ENCODE measurements around the gene PRKCE. TPM values are rescaled to one million over a fixed set of nuclear protein-coding genes. Genes with fewer than 3 reads are reported as not detected.

PRKCE gene
- total RNA-seq, 1 experiment from 2014 or later: 12.1 TPM

DNA sequence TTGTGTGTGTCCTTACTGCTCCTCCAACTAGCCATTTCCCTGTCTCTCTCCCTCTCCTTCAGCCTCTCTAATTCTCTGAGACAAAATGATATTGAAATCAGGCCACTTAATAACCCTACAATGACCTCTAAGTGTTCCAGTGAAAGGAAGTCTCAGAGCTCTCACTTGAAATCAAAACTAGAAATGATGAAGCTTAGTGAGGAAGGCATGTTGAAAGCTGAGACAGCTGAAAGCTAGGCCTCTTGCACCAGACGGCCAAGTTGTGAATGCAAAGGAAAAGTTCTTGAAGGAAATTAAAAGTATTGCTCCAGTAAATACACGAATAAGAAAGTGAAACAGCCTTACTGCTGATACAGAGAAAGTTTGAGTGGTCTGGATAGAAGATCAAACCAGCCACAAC lies 72.9 kb downstream of the PRKCE start:
- TF ChIP-seq, protein P1, sequence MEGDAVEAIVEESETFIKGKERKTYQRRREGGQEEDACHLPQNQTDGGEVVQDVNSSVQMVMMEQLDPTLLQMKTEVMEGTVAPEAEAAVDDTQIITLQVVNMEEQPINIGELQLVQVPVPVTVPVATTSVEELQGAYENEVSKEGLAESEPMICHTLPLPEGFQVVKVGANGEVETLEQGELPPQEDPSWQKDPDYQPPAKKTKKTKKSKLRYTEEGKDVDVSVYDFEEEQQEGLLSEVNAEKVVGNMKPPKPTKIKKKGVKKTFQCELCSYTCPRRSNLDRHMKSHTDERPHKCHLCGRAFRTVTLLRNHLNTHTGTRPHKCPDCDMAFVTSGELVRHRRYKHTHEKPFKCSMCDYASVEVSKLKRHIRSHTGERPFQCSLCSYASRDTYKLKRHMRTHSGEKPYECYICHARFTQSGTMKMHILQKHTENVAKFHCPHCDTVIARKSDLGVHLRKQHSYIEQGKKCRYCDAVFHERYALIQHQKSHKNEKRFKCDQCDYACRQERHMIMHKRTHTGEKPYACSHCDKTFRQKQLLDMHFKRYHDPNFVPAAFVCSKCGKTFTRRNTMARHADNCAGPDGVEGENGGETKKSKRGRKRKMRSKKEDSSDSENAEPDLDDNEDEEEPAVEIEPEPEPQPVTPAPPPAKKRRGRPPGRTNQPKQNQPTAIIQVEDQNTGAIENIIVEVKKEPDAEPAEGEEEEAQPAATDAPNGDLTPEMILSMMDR (IDR thresholded peaks at IDR 0.05; ENCODE audit: unreplicated experiment): no peak
- Mint-ChIP-seq H3K9me3 (ENCODE audit: unreplicated experiment) (no peaks in the 10 kb centered on the region), H3K4me1 (ENCODE audit: insufficient read depth, unreplicated experiment) (peaks cover 13% of the 10 kb centered on the region), H3K27me3 (ENCODE audit: insufficient read depth, unreplicated experiment) (no peaks in the 10 kb centered on the region), H3K4me3 (ENCODE audit: unreplicated experiment) (no peak overlapping the region), H3K36me3 (ENCODE audit: insufficient read depth, unreplicated experiment) (no peaks in the 10 kb centered on the region), H3K27ac (ENCODE audit: low read depth, unreplicated experiment) (no peak overlapping the region)
- no TSS peak for BruUV-seq (replicated peaks)
- no peak for DNase-seq (ENCODE audit: unreplicated experiment)
- intact Hi-C loops (cut with micrococcal nuclease): no loop called here
- POLR2A ChIA-PET: no interaction called here
- CTCF ChIA-PET: interaction anchor here (0.7 kb wide), 2 partner anchors 14 to 54 kb away, joined by 3 read pairs; no protein-coding TSS in a partner anchor

DNA sequence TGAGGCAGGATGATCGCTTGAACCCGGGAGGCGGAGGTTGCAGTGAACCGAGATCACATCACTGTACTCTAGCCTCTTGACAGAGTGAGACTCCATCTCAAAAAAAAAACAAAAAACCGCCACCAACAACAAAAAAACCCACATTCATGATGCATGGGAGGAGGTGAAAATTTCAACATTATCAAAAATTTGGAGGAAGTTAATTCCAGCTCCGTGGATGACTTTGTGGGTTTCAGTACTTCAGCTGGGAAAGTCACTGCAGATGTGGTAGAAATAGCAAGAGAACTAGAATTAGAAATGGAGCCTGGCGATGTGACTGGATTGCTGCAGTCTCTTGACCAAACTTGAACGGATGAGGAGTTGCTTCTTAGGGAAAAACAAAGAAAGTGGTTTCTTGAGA lies 74.3 kb downstream of the PRKCE start:
- BruUV-seq (replicated peaks): no TSS peak
- intact Hi-C loops (cut with micrococcal nuclease): no loop called here
- DNase-seq (ENCODE audit: unreplicated experiment): no peak
- Mint-ChIP-seq H3K27me3 (ENCODE audit: insufficient read depth, unreplicated experiment) (no peaks in the 10 kb centered on the region), H3K4me3 (ENCODE audit: unreplicated experiment) (no peak overlapping the region), H3K36me3 (ENCODE audit: insufficient read depth, unreplicated experiment) (no peaks in the 10 kb centered on the region), H3K9me3 (ENCODE audit: unreplicated experiment) (no peaks in the 10 kb centered on the region), H3K27ac (ENCODE audit: low read depth, unreplicated experiment) (no peak overlapping the region), H3K4me1 (ENCODE audit: insufficient read depth, unreplicated experiment) (peaks cover 13% of the 10 kb centered on the region)
- CTCF ChIA-PET: no interaction called here
- TF ChIP-seq, protein P1 (IDR thresholded peaks at IDR 0.05; ENCODE audit: unreplicated experiment): no peak
- POLR2A ChIA-PET: no interaction called here

DNA sequence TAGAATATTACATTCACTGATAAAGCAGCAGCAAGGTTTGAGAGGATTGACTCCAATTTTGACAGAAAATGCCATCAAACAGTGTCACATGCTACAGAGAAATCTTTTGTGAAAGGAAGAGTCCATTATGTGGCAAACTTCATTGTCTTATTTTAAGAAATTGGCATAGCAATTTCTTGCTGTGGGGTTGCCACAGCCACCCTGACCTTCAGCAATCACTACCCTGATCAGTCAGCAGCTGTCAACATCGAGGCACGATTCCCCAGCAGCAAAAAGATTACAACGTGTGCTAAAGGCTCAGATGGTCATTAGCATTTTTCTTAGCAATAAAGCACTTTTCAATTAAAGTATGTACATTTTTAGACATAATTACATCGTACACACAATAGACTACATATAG lies 74.7 kb downstream of the PRKCE start:
- peaks cover 13% of the 10 kb centered on the region for H3K4me1 Mint-ChIP-seq (ENCODE audit: insufficient read depth, unreplicated experiment)
- intact Hi-C loops (cut with micrococcal nuclease): no loop called here
- BruUV-seq (replicated peaks): no TSS peak
- CTCF ChIA-PET: no interaction called here
- DNase-seq (ENCODE audit: unreplicated experiment): no peak
- TF ChIP-seq, protein P1 (IDR thresholded peaks at IDR 0.05; ENCODE audit: unreplicated experiment): no peak
- H3K27ac Mint-ChIP-seq (ENCODE audit: low read depth, unreplicated experiment): no peak overlapping the region
- no peak overlapping the region for H3K4me3 Mint-ChIP-seq (ENCODE audit: unreplicated experiment)
- POLR2A ChIA-PET: no interaction called here
- no peaks in the 10 kb centered on the region for H3K27me3 Mint-ChIP-seq (ENCODE audit: insufficient read depth, unreplicated experiment)
- no peaks in the 10 kb centered on the region for H3K9me3 Mint-ChIP-seq (ENCODE audit: unreplicated experiment)
- no peaks in the 10 kb centered on the region for H3K36me3 Mint-ChIP-seq (ENCODE audit: insufficient read depth, unreplicated experiment)

DNA sequence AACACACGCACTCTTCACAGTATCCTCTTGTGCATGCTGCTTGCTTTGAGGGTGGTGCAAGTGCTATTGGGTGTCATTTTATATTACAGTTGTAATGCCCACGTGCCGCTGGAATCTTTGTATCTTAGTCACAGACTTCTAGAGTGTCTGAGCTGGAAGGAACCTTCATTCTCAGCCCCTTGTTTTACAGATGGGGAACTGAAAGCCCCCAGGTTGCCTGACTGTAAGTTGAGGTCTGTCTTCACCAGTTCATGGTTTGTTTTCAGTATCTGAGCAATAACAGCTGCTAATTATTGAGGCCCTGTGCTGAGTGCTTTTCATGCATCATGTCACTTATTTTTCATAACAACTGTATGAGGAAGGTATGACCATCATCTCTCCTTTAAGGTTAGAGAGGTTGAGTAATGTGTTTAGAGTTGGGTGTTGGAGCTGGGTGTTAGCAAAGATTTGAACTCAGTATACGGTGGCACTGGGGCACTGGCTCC lies 77.0 kb downstream of the PRKCE start:
- Mint-ChIP-seq H3K27me3 (ENCODE audit: insufficient read depth, unreplicated experiment) (no peaks in the 10 kb centered on the region), H3K36me3 (ENCODE audit: insufficient read depth, unreplicated experiment) (no peaks in the 10 kb centered on the region), H3K27ac (ENCODE audit: low read depth, unreplicated experiment) (no peak overlapping the region), H3K4me1 (ENCODE audit: insufficient read depth, unreplicated experiment) (peaks cover 2% of the 10 kb centered on the region), H3K9me3 (ENCODE audit: unreplicated experiment) (no peaks in the 10 kb centered on the region), H3K4me3 (ENCODE audit: unreplicated experiment) (no peak overlapping the region)
- CTCF ChIA-PET: interaction anchor here (0.5 to 1.7 kb wide), 3 partner anchors 14 to 192 kb away, joined by 3 to 4 read pairs (median 4); no protein-coding TSS in a partner anchor
- DNase-seq (ENCODE audit: unreplicated experiment): no peak
- POLR2A ChIA-PET: no interaction called here
- intact Hi-C loops (cut with micrococcal nuclease): no loop called here
- BruUV-seq (replicated peaks): no TSS peak
- TF ChIP-seq, protein P1 (IDR thresholded peaks at IDR 0.05; ENCODE audit: unreplicated experiment): no peak

All from MCF 10A (cell line).